ENCODE measurements around the gene RNF26. TPM values are rescaled to one million over a fixed set of nuclear protein-coding genes. Genes with fewer than 3 reads are reported as not detected.

Gene RNF26
- total and polyA plus RNA-seq, 2 of the 13 experiments (the other 11 are each of a cell fraction or from before 2014, with no cell fraction given), result 11.9 to 26.3 TPM

- TF ChIP-seq ZNF280D (CRISPR knock-in tag; IDR thresholded peaks at IDR 0.05), result no peak
- TF ChIP-seq ATF2 (CRISPR knock-in tag; IDR thresholded peaks at IDR 0.05), result no peak
- no peak for TF ChIP-seq TCF7 (IDR thresholded peaks at IDR 0.05; ENCODE audit: low read depth)
- no peak for TF ChIP-seq ZNF549 (CRISPR knock-in tag; IDR thresholded peaks at IDR 0.05)
- no peak for TF ChIP-seq POGZ (CRISPR knock-in tag; IDR thresholded peaks at IDR 0.05)
These were observed 40.9 kb upstream of the RNF26 start (continued) for GRCh38 chr11:119293461-119293860.

DNA sequence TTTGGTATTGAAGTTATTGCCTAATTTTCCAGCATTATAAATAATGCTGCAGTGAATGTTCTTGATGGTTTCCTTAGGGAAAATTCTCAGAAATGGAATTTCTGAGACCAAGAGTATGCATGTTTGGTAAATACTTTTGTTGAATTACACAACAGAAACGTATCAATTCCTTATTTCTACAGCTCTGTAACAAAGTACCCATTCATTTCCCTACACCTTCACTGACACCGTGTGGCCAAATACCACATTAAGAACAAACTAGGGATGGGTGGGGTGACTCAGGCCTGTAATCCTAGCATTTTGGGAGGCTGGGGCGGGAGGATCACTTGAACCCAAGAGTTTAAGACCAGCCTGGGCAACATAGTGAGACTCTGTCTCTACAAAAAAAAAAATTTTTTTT, 39.1 kb upstream of the RNF26 start:
- TF ChIP-seq, protein P1, sequence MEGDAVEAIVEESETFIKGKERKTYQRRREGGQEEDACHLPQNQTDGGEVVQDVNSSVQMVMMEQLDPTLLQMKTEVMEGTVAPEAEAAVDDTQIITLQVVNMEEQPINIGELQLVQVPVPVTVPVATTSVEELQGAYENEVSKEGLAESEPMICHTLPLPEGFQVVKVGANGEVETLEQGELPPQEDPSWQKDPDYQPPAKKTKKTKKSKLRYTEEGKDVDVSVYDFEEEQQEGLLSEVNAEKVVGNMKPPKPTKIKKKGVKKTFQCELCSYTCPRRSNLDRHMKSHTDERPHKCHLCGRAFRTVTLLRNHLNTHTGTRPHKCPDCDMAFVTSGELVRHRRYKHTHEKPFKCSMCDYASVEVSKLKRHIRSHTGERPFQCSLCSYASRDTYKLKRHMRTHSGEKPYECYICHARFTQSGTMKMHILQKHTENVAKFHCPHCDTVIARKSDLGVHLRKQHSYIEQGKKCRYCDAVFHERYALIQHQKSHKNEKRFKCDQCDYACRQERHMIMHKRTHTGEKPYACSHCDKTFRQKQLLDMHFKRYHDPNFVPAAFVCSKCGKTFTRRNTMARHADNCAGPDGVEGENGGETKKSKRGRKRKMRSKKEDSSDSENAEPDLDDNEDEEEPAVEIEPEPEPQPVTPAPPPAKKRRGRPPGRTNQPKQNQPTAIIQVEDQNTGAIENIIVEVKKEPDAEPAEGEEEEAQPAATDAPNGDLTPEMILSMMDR (CRISPR knock-in tag; IDR thresholded peaks at IDR 0.05), result peak; percentile 22
- TF ChIP-seq STAG1 (CRISPR knock-in tag; IDR thresholded peaks at IDR 0.05) (peak; percentile 27; the same call in 1 of the 2 replicates), TMF1 (CRISPR knock-in tag; IDR thresholded peaks at IDR 0.05; ENCODE audit: low read depth) (no peak), FOXC1 (CRISPR knock-in tag; IDR thresholded peaks at IDR 0.05; ENCODE audit: borderline replicate concordance) (no peak), IRF2 (CRISPR knock-in tag; IDR thresholded peaks at IDR 0.05) (no peak)
- H3K27me3 ChIP-seq (ENCODE audit: control insufficient read depth in 1 of 2, insufficient read depth in 2 of 2, low read length in 2 of 2), result no peaks in the 10 kb centered on the region
- in situ Hi-C loops (cut with HindIII; ENCODE audit: extremely low pct_ligation_motif_present, low pct_unique_long_range_greater_than_20kb), result no loop called here
- no peak overlapping the region for H3K9ac ChIP-seq (ENCODE audit: insufficient read depth, low read depth, low read length)
- no TSS peak for BruUV-seq (replicated peaks)
- intact Hi-C loops (cut with micrococcal nuclease; ENCODE audit: unreplicated experiment), result no loop called here
- H3K4me3 ChIP-seq (replicated peaks in 1 of 3; ENCODE audit: insufficient read depth in 1 of 3, low read depth in 2 of 3, low read length in 3 of 3), result no peak overlapping the region
- FAIRE-seq, result no peak
- no peaks in the 10 kb centered on the region for H3K79me2 ChIP-seq (ENCODE audit: insufficient read depth, low read length)
- CTCF ChIA-PET (ENCODE audit: low intra/inter-chr PET ratio, low total read pairs), result no interaction called here
- POLR2A ChIA-PET, result no interaction called here
- H3K36me3 ChIP-seq (replicated peaks in 1 of 2; ENCODE audit: control insufficient read depth in 1 of 2, insufficient read depth in 2 of 2, low read length in 2 of 2), result peaks cover 13 to 37% of the 10 kb centered on the region in 2 experiments
- no peak overlapping the region for H3K27ac ChIP-seq (ENCODE audit: extremely low read length, insufficient read depth, low read length)
- H3K4me2 ChIP-seq (ENCODE audit: low read depth, low read length), result no peak overlapping the region
- H2AFZ ChIP-seq (ENCODE audit: low read length), result no peak overlapping the region
- H3K9me3 ChIP-seq (ENCODE audit: low read length), result no peaks in the 10 kb centered on the region
- 61% methylated on average over 3 of the region's 3 CpGs for WGBS (ENCODE audit: low lambda C conversion rate)
- no peak for ATAC-seq
- DNase-seq (ENCODE audit: low spot score), result no peak
- H3K4me1 ChIP-seq (ENCODE audit: insufficient read depth, low read length), result no peaks in the 10 kb centered on the region
- no peaks in the 10 kb centered on the region for H4K20me1 ChIP-seq (ENCODE audit: insufficient read depth, low read length)
